H1 (cell line): ENCODE measurements around the gene SLC2A13. TPM values are rescaled to one million over a fixed set of nuclear protein-coding genes. Genes with fewer than 3 reads are reported as not detected.

Experiments used
- CTCF ChIA-PET: fragments of 300-600 bp; sonication (Branson Sonifier 250); formaldehyde crosslinking; loops from one replicate; lab custom pipeline; 2021; ENCODE audit not compliant: partially characterized antibody; lab: Charles Lee
- POLR2A ChIA-PET: fragments of 300-600 bp; sonication (Branson Sonifier 250); formaldehyde crosslinking; loops from one replicate; lab custom pipeline; 2021; ENCODE audit warnings: inconsistent platforms; ENCODE audit not compliant: partially characterized antibody; lab: Charles Lee
- DNase-seq, 2 experiments: peaks; one replicate each; pipeline versions ENCODE4 v3.0.0 to v3.0.0-alpha.2; 2010 to 2022; ENCODE audit warnings: low spot score in 2 of 2, low read depth in 1 of 2, mixed read lengths in 1 of 2
- FAIRE-seq: peaks from 2 replicates; lab custom pipeline; 2011; peaks lifted over from hg19 to GRCh38; lab: Jason Lieb, UNC
- H2AFZ ChIP-seq: 2 replicates; pipeline ENCODE4 v1.8.1; 2012; ENCODE audit warnings: low read length, inconsistent platforms
- H2AK5ac ChIP-seq: 2 replicates; pipeline ENCODE4 v1.6.1; 2013; ENCODE audit warnings: low read depth, low read length
- H2BK120ac ChIP-seq: replicated peaks from 2 replicates; pipeline ENCODE3; 2013; ENCODE audit warnings: low read depth, low read length, inconsistent platforms
- H2BK12ac ChIP-seq: 2 replicates; pipeline ENCODE4 v1.6.1; 2013; ENCODE audit warnings: low read depth, low read length
- H2BK15ac ChIP-seq: 2 replicates; pipeline ENCODE4 v1.6.1; 2013; ENCODE audit warnings: low read length
- H2BK20ac ChIP-seq: 2 replicates; pipeline ENCODE4 v1.6.1; 2013; ENCODE audit warnings: low read length
- H2BK5ac ChIP-seq: 2 replicates; pipeline ENCODE4 v1.6.1; 2013; ENCODE audit warnings: low read depth, low read length
- H3K14ac ChIP-seq: 2 replicates; pipeline ENCODE4 v1.6.1; 2013; ENCODE audit warnings: inconsistent platforms; ENCODE audit not compliant: insufficient read length
- H3K18ac ChIP-seq: 2 replicates; pipeline ENCODE4 v1.6.1; 2013; ENCODE audit warnings: low read length; ENCODE audit errors: extremely low read depth
- H3K23ac ChIP-seq: 2 replicates; pipeline ENCODE4 v1.6.1; 2013; ENCODE audit warnings: inconsistent platforms; ENCODE audit not compliant: insufficient read length
- H3K23me2 ChIP-seq: 2 replicates; pipeline ENCODE4 v1.6.1; 2013; ENCODE audit warnings: low read depth, low read length
- H3K27ac ChIP-seq: 2 replicates; pipeline ENCODE4 v1.6.1; 2011; ENCODE audit warnings: low read depth, low read length, inconsistent platforms
- H3K27me3 ChIP-seq, 4 experiments: replicated peaks in 1 of 4; 1 replicate in 1 of 4; 2 replicates in 3 of 4; pipeline versions ENCODE4 v1.6.1 to v1.8.1; 2011 to 2013; ENCODE audit warnings: low read length in 3 of 4, mild to moderate bottlenecking in 3 of 4, inconsistent platforms in 2 of 4, mixed read lengths in 2 of 4, moderate library complexity in 1 of 4; ENCODE audit not compliant: control insufficient read depth in 3 of 4, insufficient read depth in 3 of 4; ENCODE audit errors: extremely low read depth in 1 of 4
- H3K36me3 ChIP-seq, 4 experiments: 2 replicates each; pipeline versions ENCODE4 v1.6.1 to v1.8.1; 2011 to 2013; ENCODE audit warnings: mild to moderate bottlenecking in 4 of 4, low read length in 3 of 4, moderate library complexity in 2 of 4, control low read depth in 1 of 4, inconsistent platforms in 1 of 4; ENCODE audit not compliant: insufficient read depth in 4 of 4, control insufficient read depth in 2 of 4
- H3K4ac ChIP-seq: replicated peaks from 2 replicates; pipeline ENCODE3; 2013; ENCODE audit warnings: low read length, low read depth, mixed read lengths, inconsistent platforms; ENCODE audit not compliant: insufficient read length
- H3K4me1 ChIP-seq, 4 experiments: replicated peaks in 1 of 4; 1 replicate in 1 of 4; 2 replicates in 3 of 4; pipeline versions ENCODE4 v1.6.1 to v1.8.1; 2011 to 2013; ENCODE audit warnings: low read length in 3 of 4, inconsistent platforms in 2 of 4, mixed read lengths in 1 of 4; ENCODE audit not compliant: insufficient read depth in 4 of 4, control insufficient read depth in 3 of 4
- H3K4me2 ChIP-seq, 2 experiments: 2 replicates each; pipeline versions ENCODE4 v1.6.1 to v1.8.1; 2011 to 2013; ENCODE audit warnings: low read depth in 2 of 2, low read length in 2 of 2, control low read depth in 1 of 2, inconsistent platforms in 1 of 2, mild to moderate bottlenecking in 1 of 2; ENCODE audit not compliant: insufficient read depth in 1 of 2
- H3K4me3 ChIP-seq, 4 experiments: fragments of 200-600, 300-600 bp in 1 of 4; sonication (generic), shearing (Covaris generic), sonication (Bioruptor Twin) in 1 of 4; 2 replicates each; pipeline versions ENCODE4 v1.5.1 to v1.8.1; 2011 to 2016; ENCODE audit warnings: low read length in 4 of 4, low read depth in 3 of 4, control low read depth in 2 of 4, inconsistent platforms in 2 of 4, mild to moderate bottlenecking in 2 of 4, mixed read lengths in 1 of 4, moderate library complexity in 1 of 4; ENCODE audit not compliant: insufficient read depth in 2 of 4; ENCODE audit errors: extremely low read depth in 1 of 4
- H3K56ac ChIP-seq: replicated peaks from 2 replicates; pipeline ENCODE3; 2013; ENCODE audit warnings: low read depth, mild to moderate bottlenecking, mixed read lengths, low read length, inconsistent platforms; ENCODE audit not compliant: insufficient read length
- H3K79me1 ChIP-seq: 2 replicates; pipeline ENCODE4 v1.6.1; 2013; ENCODE audit warnings: low read depth, low read length, control low read depth
- H3K79me2 ChIP-seq, 2 experiments: 2 replicates each; pipeline versions ENCODE4 v1.6.1 to v1.8.1; 2012 to 2013; ENCODE audit warnings: low read length in 2 of 2, mild to moderate bottlenecking in 2 of 2, inconsistent platforms in 1 of 2; ENCODE audit not compliant: insufficient read depth in 2 of 2, control insufficient read depth in 1 of 2
- H3K9ac ChIP-seq, 4 experiments: replicated peaks in 1 of 4; 1 replicate in 1 of 4; 2 replicates in 3 of 4; pipeline versions ENCODE4 v1.6.1 to v1.8.1; 2011 to 2013; ENCODE audit warnings: low read depth in 3 of 4, low read length in 3 of 4, control low read depth in 2 of 4, mild to moderate bottlenecking in 2 of 4, moderate library complexity in 2 of 4, inconsistent platforms in 1 of 4; ENCODE audit errors: extremely low read depth in 1 of 4
- H3K9me3 ChIP-seq, 2 experiments: 2 replicates each; pipeline versions ENCODE4 v1.6.1 to v1.8.1; 2012 to 2013; ENCODE audit warnings: mild to moderate bottlenecking in 2 of 2, moderate library complexity in 2 of 2, control low read depth in 1 of 2, inconsistent platforms in 1 of 2, low read depth in 1 of 2, low read length in 1 of 2, mixed read lengths in 1 of 2; ENCODE audit not compliant: insufficient read depth in 2 of 2
- H4K20me1 ChIP-seq, 2 experiments: replicated peaks in 1 of 2; 2 replicates each; pipeline versions ENCODE3 to v1.8.1; 2011 to 2013; ENCODE audit warnings: inconsistent platforms in 2 of 2, low read length in 2 of 2, mild to moderate bottlenecking in 1 of 2; ENCODE audit not compliant: insufficient read depth in 2 of 2, control insufficient read depth in 1 of 2
- H4K5ac ChIP-seq: 2 replicates; pipeline ENCODE4 v1.6.1; 2013; ENCODE audit warnings: low read length, low read depth, mixed read lengths, inconsistent platforms; ENCODE audit not compliant: insufficient read length
- H4K8ac ChIP-seq: 2 replicates; pipeline ENCODE4 v1.8.0; 2013; ENCODE audit warnings: mild to moderate bottlenecking, moderate library complexity, low read length, inconsistent platforms; ENCODE audit not compliant: insufficient read depth; ENCODE audit errors: extremely low read depth
- H4K91ac ChIP-seq: replicated peaks from 2 replicates; pipeline ENCODE3; 2013; ENCODE audit warnings: low read length, mixed read lengths, inconsistent platforms; ENCODE audit not compliant: insufficient read length
- ASH2L ChIP-seq: fragments of 200-600, 300-600 bp; sonication (generic); IDR thresholded peaks from one replicate; pipeline ENCODE4 v1.7.1; 2017; ENCODE audit warnings: low read length
- MAX ChIP-seq: IDR thresholded peaks from 2 replicates; pipeline ENCODE4 v1.6.1; 2012; ENCODE audit warnings: inconsistent platforms
- NRF1 ChIP-seq: IDR thresholded peaks from 2 replicates; pipeline ENCODE4 v1.6.1; 2011; ENCODE audit warnings: mild to moderate bottlenecking, low read depth, low read length, improper control_type of control experiment
- RNF2 ChIP-seq: fragments of 200-900, 300-1000 bp; sonication (generic); IDR thresholded peaks from 2 replicates; pipeline ENCODE4 v1.7.1; 2016; ENCODE audit warnings: borderline replicate concordance, low read depth, mild to moderate bottlenecking, antibody characterized with exemption, low read length; ENCODE audit not compliant: poor library complexity, severe bottlenecking; ENCODE audit errors: missing control alignments
- WGBS, 2 experiments: shearing (Covaris generic) in 1 of 2; methylation state at CpG; one replicate each; pipeline versions ENCODE4 v1.1.6 to v1.1.7; 2013 to 2015; ENCODE audit warnings: low lambda C conversion rate in 2 of 2, mixed read lengths in 2 of 2, inconsistent platforms in 1 of 2, low coverage in 1 of 2, missing lambda C conversion rate in 1 of 2; ENCODE audit not compliant: insufficient replicate concordance in 2 of 2, insufficient coverage in 1 of 2, insufficient read length in 1 of 2; ENCODE audit errors: extremely low coverage in 1 of 2, missing lambda C conversion rate in 1 of 2; 5-methylcytosine and 5-hydroxymethylcytosine counted together
- polyA plus RNA-seq, 7 experiments: library from polyadenylated mRNA; depleted of rRNA in 3 of 7; stranded (reverse) in 5 of 7; unstranded in 2 of 7; fragments of >200 nt in 5 of 7; fragments of 200-250 nt in 2 of 7; gene quantifications; 1 replicate in 5 of 7; 2 replicates in 1 of 7; 4 replicates in 1 of 7; pipeline versions ENCODE4 v1.2.1 to v1.2.3, GENCODE V29; 2011 to 2013; ENCODE audit warnings: missing spikeins in 2 of 7, mixed read lengths in 2 of 7
- total RNA-seq: library from RNA; stranded (reverse); fragmentation: NEBNext Ultra II Directional; extraction: Animal tissue kit (Norgen Biotek cat#: 25700); gene quantifications from 2 replicates; pipeline ENCODE4 v1.2.1, GENCODE V29; 2021

The SLC2A13 gene
- total and polyA plus RNA-seq, 2 of the 8 experiments (the other 6 are each of a cell fraction or from before 2014, with no cell fraction given): 2.8 to 9.6 TPM

DNA sequence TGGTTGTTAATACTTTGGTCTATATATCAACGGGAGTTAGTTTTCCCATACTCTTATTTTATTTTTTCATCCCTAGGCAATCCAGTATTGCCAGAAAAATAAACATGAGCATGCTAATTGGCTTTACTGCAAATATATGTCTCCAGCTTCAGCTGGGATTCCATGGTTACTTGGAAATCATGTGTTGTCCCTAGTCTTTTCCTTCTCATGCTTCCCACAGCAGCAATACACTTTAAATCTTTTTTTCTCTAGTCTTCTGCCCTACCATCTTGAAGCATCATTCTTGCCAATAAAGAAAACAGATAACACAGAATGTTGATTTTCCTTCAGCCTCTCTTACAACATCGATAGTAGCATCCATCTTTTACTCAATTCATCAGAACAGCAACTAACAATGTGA is 60.2 kb downstream of the SLC2A13 start:
- Histone ChIP-seq H3K4me2 (no peak overlapping the region), H3K4me1 (no peaks in the 10 kb centered on the region), H3K4ac (no peak overlapping the region), H3K56ac (no peak overlapping the region), H3K79me2 (no peaks in the 10 kb centered on the region; a peak in 2 of 4 replicates), H4K20me1 (no peaks in the 10 kb centered on the region), H3K23ac (no peak overlapping the region), H4K8ac (no peak overlapping the region), H3K18ac (no peak overlapping the region), H2BK20ac (no peak overlapping the region), H3K36me3 (no peaks in the 10 kb centered on the region), H4K91ac (no peak overlapping the region), H3K27ac (no peak overlapping the region), H3K9ac (no peak overlapping the region), H4K5ac (no peak overlapping the region), H2AK5ac (no peak overlapping the region), H2BK5ac (no peak overlapping the region), H2BK15ac (no peak overlapping the region), H3K27me3 (no peaks in the 10 kb centered on the region), H2BK120ac (no peak overlapping the region), H3K23me2 (no peaks in the 10 kb centered on the region), H3K14ac (no peak overlapping the region), H2BK12ac (no peak overlapping the region), H3K4me3 (no peak overlapping the region), H3K9me3 (no peaks in the 10 kb centered on the region), H3K79me1 (no peaks in the 10 kb centered on the region), H2AFZ (no peak overlapping the region)
- ChIA-PET CTCF (no interaction called here), POLR2A (no interaction called here)
- TF ChIP-seq MAX (no peak), RNF2 (no peak), ASH2L (no peak), NRF1 (no peak)
- 93% methylated on average over 2 of the region's 2 CpGs; no CpG with 5 or more reads in 1 of the 2 experiments for WGBS, 2 experiments
- FAIRE-seq (no peak), DNase-seq (no peak)
